Heart left ventricle (tissue), 13 donors: ENCODE measurements around the gene NDOR1.

Experiments
- CTCF ChIP-seq, 12 donors: fragments of 200-600 bp; sonication (generic) in 4 of 12; IDR thresholded peaks; one replicate each; pipeline versions ENCODE4 v1.5.0 to v1.8.0; 2018 to 2022; ENCODE audit warnings: antibody characterized with exemption in 12 of 12, mild to moderate bottlenecking in 5 of 12
- POLR2A ChIP-seq, 2 donors: fragments of 450-650 bp; IDR thresholded peaks; one replicate each; pipeline ENCODE4 v1.6.1; 2017; ENCODE audit warnings: antibody characterized with exemption in 2 of 2, mild to moderate bottlenecking in 2 of 2, moderate library complexity in 2 of 2
- donor health status: ischemic (EF 13 %, LVEDD 7.1; RV severe dilation, severe dysfunction).
- donor health status: DM: no; HTN: yes; CAD: no.
- donor health status: DM: no; HTN: no; CAD: no.
- donor health status: ischemic (EF 25% LVEDD 6.9; RV normal size, moderate dysfunction).
- donor health status: ischemic (EF 25% LVEDD 5.7; RV mildly dilated, moderate dysfunction).
- donor health status: ischemic (EF 35%, LVEDD 5.7; RV mildly dilated, moderate dysfunction).
- donor health status: nonischemic (EF 11% LVEDD 7.7; RV severe dilation, severe dysfunction).
- donor health status: DM: yes; HTN: yes; CAD: no.
- donor health status: PGD.
- donor health status: ischemic (EF 29% LVEDD 5.4; RV normal size, mild dysfunction).
- donor health status: nonischemic (EF 23%, LVEDD 6.1; RV moderate dilation, normal function).

GRCh38 chr9:137160054-137160425 lies 45.5 kb upstream of the NDOR1 start:
- no peak for TF ChIP-seq CTCF (IDR thresholded peaks at IDR 0.05)
- no peak for TF ChIP-seq POLR2A (IDR thresholded peaks at IDR 0.05)
